ENCODE results near the gene ABCC4. TPM values are rescaled to one million over a fixed set of nuclear protein-coding genes. Genes with fewer than 3 reads are reported as not detected.

Gene ABCC4
- total and polyA plus RNA-seq, 9 of the 15 experiments (the other 6 are each of a cell fraction or from before 2014, with no cell fraction given), result 9.4 to 46.1 (median 25.4) TPM

- Histone ChIP-seq H4K20me1 (replicated peaks; ENCODE audit: control insufficient read depth, insufficient read depth, low read length) (no peaks in the 10 kb centered on the region), H3K27me3 (ENCODE audit: control insufficient read depth in 2 of 2, insufficient read depth in 2 of 2, low read length in 2 of 2) (no peaks in the 10 kb centered on the region), H2AFZ (ENCODE audit: low read depth, low read length) (no peak overlapping the region), H3K36me3 (ENCODE audit: control insufficient read depth, insufficient read depth, low read length) (peaks cover 31% of the 10 kb centered on the region; the same call in 2 of the 3 replicates), H3K4me2 (ENCODE audit: insufficient read depth, low read length) (no peak overlapping the region), H3K9me3 (replicated peaks; ENCODE audit: control insufficient read depth, insufficient read depth, low read depth, low read length) (no peaks in the 10 kb centered on the region), H3K9me1 (ENCODE audit: control insufficient read depth, insufficient read depth, low read length) (no peaks in the 10 kb centered on the region), H3K4me1 (replicated peaks in 1 of 2; ENCODE audit: control insufficient read depth in 2 of 2, insufficient read depth in 2 of 2, low read length in 2 of 2) (no peaks in the 10 kb centered on the region), H3K9ac (ENCODE audit: insufficient read depth in 1 of 2, low read depth in 2 of 2, low read length in 2 of 2) (no peak overlapping the region), H3K79me2 (ENCODE audit: control insufficient read depth, insufficient read depth, low read length) (no peaks in the 10 kb centered on the region), H3K27ac (ENCODE audit: extremely low read depth, low read depth, low read length) (no peak overlapping the region), H3K4me3 (no peak overlapping the region)
- in situ Hi-C loops (cut with MboI), result no loop called here
- FAIRE-seq, result no peak
- BruUV-seq (replicated peaks), result no TSS peak
- no peak for TF ChIP-seq SRSF3 (IDR thresholded peaks at IDR 0.05; ENCODE audit: insufficient read depth, low read length)
- no peak for TF ChIP-seq GTF2A2 (tag; IDR thresholded peaks at IDR 0.05)
- no peak for TF ChIP-seq PPARD (CRISPR knock-in tag; IDR thresholded peaks at IDR 0.05)
- no peak for TF ChIP-seq ZNF707 (CRISPR knock-in tag; conservative IDR thresholded peaks at IDR 0.05)
- TF ChIP-seq JUND (IDR thresholded peaks at IDR 0.05; ENCODE audit: borderline replicate concordance, low read depth, low read length), result no peak
- TF ChIP-seq JUND (tag; IDR thresholded peaks at IDR 0.05; ENCODE audit: borderline replicate concordance, low read depth, low read length), result no peak
- TF ChIP-seq TGIF2 (CRISPR knock-in tag; IDR thresholded peaks at IDR 0.05), result no peak
- TF ChIP-seq ZNF398 (CRISPR knock-in tag; IDR thresholded peaks at IDR 0.05), result no peak
- TF ChIP-seq ZNF668 (CRISPR knock-in tag; IDR thresholded peaks at IDR 0.05), result no peak
- no peak for TF ChIP-seq ZNF695 (CRISPR knock-in tag; IDR thresholded peaks at IDR 0.05)
- no peak for TF ChIP-seq TCF7L2 (IDR thresholded peaks at IDR 0.05; ENCODE audit: low read depth, low read length)
- TF ChIP-seq ZBTB49 (CRISPR knock-in tag; IDR thresholded peaks at IDR 0.05; ENCODE audit: borderline replicate concordance), result no peak
- TF ChIP-seq PML (IDR thresholded peaks at IDR 0.05; ENCODE audit: low read length), result no peak
- no peak for TF ChIP-seq CREM (IDR thresholded peaks at IDR 0.05; ENCODE audit: low read depth)
- no peak for TF ChIP-seq ZBTB5 (IDR thresholded peaks at IDR 0.05)
- WGBS (ENCODE audit: insufficient coverage, low coverage, missing lambda C conversion rate), result 83% methylated on average over 4 of the region's 4 CpGs
- no peak for ATAC-seq
- POLR2A ChIA-PET, result no interaction called here
- CTCF ChIA-PET (ENCODE audit: low intra/inter-chr PET ratio), result no interaction called here
- no peak for DNase-seq (ENCODE audit: extremely low read depth in 1 of 4, low spot score in 3 of 4)
- intact Hi-C loops (cut with micrococcal nuclease), result no loop called here
Observed at GRCh38 chr13:95155093-95155492, 146.2 kb downstream of the ABCC4 start.

All from K562 (cell line).